ENCODE measurements around the gene SLC6A4. TPM values are rescaled to one million over a fixed set of nuclear protein-coding genes. Genes with fewer than 3 reads are reported as not detected.
A peak's percentile ranks its signal among the peaks of the same experiment; 100 is the strongest.

SLC6A4 gene
- total and polyA plus RNA-seq, 4 experiments from 2014 or later, result not detected

DNA sequence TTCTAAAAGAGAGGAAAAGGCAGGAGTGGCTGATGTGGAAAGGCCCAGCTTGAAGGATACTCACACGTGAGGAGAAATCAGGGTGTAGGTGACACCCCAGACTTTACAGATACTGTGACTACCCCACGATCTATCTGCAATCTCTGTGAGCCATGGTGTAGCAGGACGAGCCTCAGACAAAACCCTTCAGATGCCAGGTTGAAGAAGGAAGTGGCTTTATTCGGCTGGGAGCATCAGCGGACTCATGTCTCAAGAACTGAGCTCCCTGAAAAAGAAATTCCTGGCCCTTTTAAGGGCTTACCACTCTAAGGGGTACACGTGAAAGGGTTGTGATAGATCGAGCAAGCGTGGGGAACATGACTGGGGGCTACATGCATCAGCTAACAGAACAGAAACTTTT is 4.7 kb upstream of the SLC6A4 start:
- intact Hi-C loops (cut with micrococcal nuclease), result no loop called here
- Mint-ChIP-seq H3K27ac (peak overlapping the region in 1 of 7 donors; percentile 7), H3K36me3 (peaks cover 2 to 4% of the 10 kb centered on the region in 2 donors), H3K9me3 (peaks cover 0 to 4% (median 0%) of the 10 kb centered on the region in 8 donors), H3K4me3 (no peak overlapping the region), H3K4me1 (peaks cover 12 to 27% (median 18%) of the 10 kb centered on the region in 4 donors), H3K27me3 (peaks cover 21 to 25% of the 10 kb centered on the region in 2 donors)
- H3K4me1 ChIP-seq (ENCODE audit: insufficient read depth, low read length), result peaks cover 16% of the 10 kb centered on the region
- no peak overlapping the region for H3K4me3 ChIP-seq (ENCODE audit: low read length in 2 of 2)
- H3K9me3 ChIP-seq (ENCODE audit: control insufficient read depth in 1 of 2, low read length in 2 of 2), result no peaks in the 10 kb centered on the region
- CTCF ChIA-PET (ENCODE audit: partially characterized antibody), result no interaction called here
- POLR2A ChIA-PET (ENCODE audit: partially characterized antibody), result no interaction called here
- no peak overlapping the region for H3K27ac ChIP-seq (ENCODE audit: low read depth, low read length)
- no peaks in the 10 kb centered on the region for H3K36me3 ChIP-seq (ENCODE audit: insufficient read depth, low read length)
- H3K27me3 ChIP-seq (ENCODE audit: insufficient read depth, low read length), result peaks cover 12% of the 10 kb centered on the region
- DNase-seq, result no peak

DNA sequence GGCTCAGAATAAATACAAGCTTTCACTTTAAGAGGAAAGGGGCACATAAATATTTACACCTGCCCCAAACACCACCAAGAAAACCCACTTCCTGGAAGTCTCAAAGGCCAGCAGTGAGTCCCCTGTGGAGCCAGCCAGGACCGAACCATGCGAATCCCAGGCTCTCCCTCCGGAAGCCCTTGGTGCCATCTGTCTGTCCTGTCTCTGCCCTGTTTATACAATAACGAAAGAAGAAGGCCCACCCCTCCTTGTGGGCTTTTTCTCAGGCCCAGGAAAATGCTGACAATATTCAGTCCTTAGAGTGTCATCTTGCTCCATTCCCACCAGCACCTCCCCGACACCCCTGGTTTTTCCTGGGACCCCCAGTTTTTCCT is 3.6 kb upstream of the SLC6A4 start:
- Mint-ChIP-seq H3K4me1 (peaks cover 18 to 35% (median 24%) of the 10 kb centered on the region in 4 donors), H3K4me3 (peak overlapping the region in 1 of 8 donors; percentile 65), H3K27me3 (peaks cover 30 to 33% of the 10 kb centered on the region in 2 donors), H3K27ac (no peak overlapping the region), H3K36me3 (peaks cover 0 to 4% of the 10 kb centered on the region in 2 donors), H3K9me3 (peaks cover 0 to 4% (median 0%) of the 10 kb centered on the region in 8 donors)
- POLR2A ChIA-PET (ENCODE audit: partially characterized antibody), result no interaction called here
- H3K4me3 ChIP-seq (ENCODE audit: low read length in 2 of 2), result no peak overlapping the region
- CTCF ChIA-PET (ENCODE audit: partially characterized antibody), result no interaction called here
- peaks cover 20% of the 10 kb centered on the region for H3K4me1 ChIP-seq (ENCODE audit: insufficient read depth, low read length)
- intact Hi-C loops (cut with micrococcal nuclease), result no loop called here
- H3K36me3 ChIP-seq (ENCODE audit: insufficient read depth, low read length), result no peaks in the 10 kb centered on the region
- H3K9me3 ChIP-seq (ENCODE audit: control insufficient read depth in 1 of 2, low read length in 2 of 2), result no peaks in the 10 kb centered on the region
- no peak overlapping the region for H3K27ac ChIP-seq (ENCODE audit: low read depth, low read length)
- H3K27me3 ChIP-seq (ENCODE audit: insufficient read depth, low read length), result peaks cover 12% of the 10 kb centered on the region
- DNase-seq, result no peak

DNA sequence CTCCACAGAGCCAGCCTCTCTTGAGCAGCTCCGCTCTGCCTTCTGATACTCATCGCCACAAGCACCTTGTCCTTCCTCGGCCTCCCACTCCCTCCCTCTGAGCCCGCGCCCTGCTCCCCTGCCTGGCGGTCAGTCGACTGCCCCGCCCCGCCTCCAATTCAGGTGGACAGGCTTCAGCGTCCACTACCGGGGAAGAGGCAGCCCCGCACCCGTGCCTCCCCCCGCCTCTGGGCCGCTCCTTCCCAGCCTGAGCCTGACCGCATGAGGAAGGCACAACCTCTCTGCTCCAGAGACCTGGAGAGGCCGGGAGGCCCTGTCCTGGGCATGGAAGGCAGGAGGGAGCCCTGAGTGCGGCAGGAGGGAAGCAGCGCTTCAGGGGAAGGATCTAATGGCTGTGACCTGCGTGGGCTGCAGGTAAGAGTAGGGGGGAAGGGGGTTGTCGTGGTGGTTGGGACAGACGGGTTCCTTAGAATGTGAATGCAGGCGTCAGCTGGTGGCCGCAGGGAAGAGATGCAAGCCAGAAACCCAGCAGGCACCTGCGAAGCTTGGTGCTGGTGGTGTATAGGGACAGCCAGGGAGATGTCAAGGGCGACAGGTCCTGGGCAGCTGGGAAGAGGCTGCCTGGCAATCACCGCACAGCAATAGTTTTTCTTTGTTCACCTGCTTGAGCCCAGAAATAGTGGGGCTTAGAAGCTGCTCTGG is 3.0 kb upstream of the SLC6A4 start:
- H3K4me1 ChIP-seq (ENCODE audit: insufficient read depth, low read length), result peaks cover 20% of the 10 kb centered on the region
- no peak overlapping the region for H3K27ac ChIP-seq (ENCODE audit: low read depth, low read length)
- DNase-seq, result no peak
- no peaks in the 10 kb centered on the region for H3K9me3 ChIP-seq (ENCODE audit: control insufficient read depth in 1 of 2, low read length in 2 of 2)
- peaks cover 12% of the 10 kb centered on the region for H3K27me3 ChIP-seq (ENCODE audit: insufficient read depth, low read length)
- H3K27ac Mint-ChIP-seq, result no peak overlapping the region
- peaks cover 34 to 38% of the 10 kb centered on the region in 2 donors for H3K27me3 Mint-ChIP-seq
- ChIA-PET CTCF (ENCODE audit: partially characterized antibody) (interaction anchor here (1.5 kb wide), 1 partner anchor 98 kb away, joined by 3 read pairs; no protein-coding TSS in a partner anchor), POLR2A (ENCODE audit: partially characterized antibody) (no interaction called here)
- peaks cover 18 to 35% (median 24%) of the 10 kb centered on the region in 4 donors for H3K4me1 Mint-ChIP-seq
- peaks cover 0 to 4% (median 0%) of the 10 kb centered on the region in 8 donors for H3K9me3 Mint-ChIP-seq
- H3K4me3 ChIP-seq (ENCODE audit: low read length in 2 of 2), result no peak overlapping the region
- intact Hi-C loops (cut with micrococcal nuclease), result no loop called here
- H3K36me3 ChIP-seq (ENCODE audit: insufficient read depth, low read length), result no peaks in the 10 kb centered on the region
- peaks cover 0 to 1% of the 10 kb centered on the region in 2 donors for H3K36me3 Mint-ChIP-seq
- peak overlapping the region in 3 of 8 donors; percentile 17 to 65 (median 21) for H3K4me3 Mint-ChIP-seq

DNA sequence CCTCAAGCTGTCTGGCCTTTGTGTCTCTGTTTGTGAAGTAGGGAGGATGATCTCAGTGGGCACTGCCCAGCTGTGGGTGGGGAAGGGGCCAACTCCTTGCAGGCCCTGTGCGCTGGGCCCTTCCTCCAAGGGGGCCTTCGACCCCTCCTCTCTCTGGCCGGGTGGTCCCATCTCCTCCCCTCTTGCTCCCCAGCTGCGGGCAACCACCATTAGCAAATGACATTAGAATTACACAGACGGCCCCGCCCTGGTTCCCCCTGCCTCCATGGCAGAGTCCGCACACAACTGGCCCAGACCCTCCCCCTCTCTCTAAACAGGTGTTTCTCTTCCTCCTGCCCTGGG is 2.5 kb upstream of the SLC6A4 start:
- Mint-ChIP-seq H3K4me1 (peaks cover 18 to 35% (median 24%) of the 10 kb centered on the region in 4 donors), H3K27me3 (peaks cover 36 to 40% of the 10 kb centered on the region in 2 donors), H3K27ac (no peak overlapping the region), H3K9me3 (peaks cover 0 to 4% (median 0%) of the 10 kb centered on the region in 8 donors), H3K36me3 (no peaks in the 10 kb centered on the region), H3K4me3 (peak overlapping the region in 1 of 8 donors; percentile 30)
- intact Hi-C loops (cut with micrococcal nuclease), result no loop called here
- POLR2A ChIA-PET (ENCODE audit: partially characterized antibody), result no interaction called here
- Histone ChIP-seq H3K36me3 (ENCODE audit: insufficient read depth, low read length) (no peaks in the 10 kb centered on the region), H3K4me1 (ENCODE audit: insufficient read depth, low read length) (peaks cover 20% of the 10 kb centered on the region), H3K4me3 (ENCODE audit: low read length in 2 of 2) (no peak overlapping the region), H3K27ac (ENCODE audit: low read depth, low read length) (no peak overlapping the region), H3K27me3 (ENCODE audit: insufficient read depth, low read length) (peaks cover 12% of the 10 kb centered on the region), H3K9me3 (ENCODE audit: control insufficient read depth in 1 of 2, low read length in 2 of 2) (no peaks in the 10 kb centered on the region)
- DNase-seq, result no peak
- CTCF ChIA-PET (ENCODE audit: partially characterized antibody), result interaction anchor here (1.5 kb wide), 1 partner anchor 99 kb away, joined by 3 read pairs; no protein-coding TSS in a partner anchor

DNA sequence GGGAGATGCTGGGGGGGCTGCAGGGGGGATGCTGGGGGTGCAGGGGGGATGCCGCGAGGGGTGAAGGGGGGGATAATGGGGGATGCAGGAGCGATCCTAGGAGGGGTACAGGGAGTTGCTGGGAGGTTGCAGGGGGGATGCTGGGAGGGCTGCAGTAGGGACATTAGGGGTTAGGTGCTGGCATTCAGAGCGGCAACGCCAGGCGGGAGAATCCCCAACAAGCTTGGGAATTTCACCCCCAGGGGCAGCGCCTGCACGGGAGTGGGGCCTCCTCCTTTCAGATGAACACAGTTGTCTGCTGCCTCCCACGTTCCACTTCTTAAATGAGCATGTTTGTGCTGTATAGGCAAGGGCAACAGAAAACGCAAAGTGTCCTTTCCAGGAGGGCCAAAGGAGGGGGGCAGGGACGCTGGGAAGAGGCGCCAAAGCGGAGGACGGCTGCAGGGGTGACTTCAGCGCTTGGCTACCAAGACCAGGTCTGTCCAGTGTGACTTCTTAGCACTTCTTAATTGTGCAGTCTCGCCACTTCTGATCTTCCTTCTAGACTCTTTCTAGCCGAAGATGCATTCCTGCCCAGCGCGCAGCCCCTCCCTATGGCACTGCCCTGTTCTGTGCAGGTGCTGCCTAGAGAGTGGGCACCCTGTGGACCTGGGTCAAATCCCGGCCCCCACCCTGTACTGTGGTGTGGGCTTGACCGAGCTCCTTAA is 2.0 kb upstream of the SLC6A4 start:
- H3K4me3 ChIP-seq (ENCODE audit: low read length in 2 of 2), result no peak overlapping the region
- Mint-ChIP-seq H3K4me1 (peaks cover 18 to 35% (median 24%) of the 10 kb centered on the region in 4 donors), H3K9me3 (peaks cover 0 to 4% (median 0%) of the 10 kb centered on the region in 8 donors), H3K27me3 (peaks cover 41 to 44% of the 10 kb centered on the region in 2 donors), H3K36me3 (no peaks in the 10 kb centered on the region), H3K4me3 (peak overlapping the region in 4 of 8 donors; percentile 17 to 53 (median 39)), H3K27ac (no peak overlapping the region)
- no peak for DNase-seq
- peaks cover 12% of the 10 kb centered on the region for H3K27me3 ChIP-seq (ENCODE audit: insufficient read depth, low read length)
- intact Hi-C loops (cut with micrococcal nuclease), result no loop called here
- CTCF ChIA-PET (ENCODE audit: partially characterized antibody), result interaction anchor here (1.5 to 1.7 kb wide), 2 partner anchors 99 to 133 kb away, joined by 3 to 5 read pairs; no protein-coding TSS in a partner anchor
- H3K27ac ChIP-seq (ENCODE audit: low read depth, low read length), result no peak overlapping the region
- no peaks in the 10 kb centered on the region for H3K9me3 ChIP-seq (ENCODE audit: control insufficient read depth in 1 of 2, low read length in 2 of 2)
- no peaks in the 10 kb centered on the region for H3K36me3 ChIP-seq (ENCODE audit: insufficient read depth, low read length)
- peaks cover 20% of the 10 kb centered on the region for H3K4me1 ChIP-seq (ENCODE audit: insufficient read depth, low read length)
- POLR2A ChIA-PET (ENCODE audit: partially characterized antibody), result no interaction called here

DNA sequence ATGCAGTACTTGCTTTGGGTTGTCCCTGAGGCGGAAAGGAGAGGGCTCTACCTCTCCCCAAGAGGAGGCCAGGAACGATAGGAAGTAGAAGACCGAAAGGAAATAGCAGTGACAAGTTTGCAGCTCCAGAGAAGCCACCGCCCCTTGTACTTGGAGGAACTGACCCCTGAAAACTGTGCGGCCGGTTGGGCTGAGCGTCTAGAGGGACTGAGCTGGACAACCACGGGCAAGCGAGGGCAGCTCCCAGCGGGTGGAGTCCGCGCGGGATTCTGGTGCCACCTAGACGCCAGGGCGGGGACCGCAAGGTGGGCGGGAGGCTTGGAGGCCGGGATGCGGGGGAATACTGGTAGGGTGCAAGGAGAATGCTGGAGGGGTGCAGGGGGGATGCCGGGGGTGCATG is 1.3 kb upstream of the SLC6A4 start:
- H3K36me3 Mint-ChIP-seq, result no peaks in the 10 kb centered on the region
- peak overlapping the region in 5 of 8 donors; percentile 35 to 87 (median 69) for H3K4me3 Mint-ChIP-seq
- peaks cover 18 to 35% (median 24%) of the 10 kb centered on the region in 4 donors for H3K4me1 Mint-ChIP-seq
- no peak overlapping the region for H3K27ac ChIP-seq (ENCODE audit: low read depth, low read length)
- ChIA-PET CTCF (ENCODE audit: partially characterized antibody) (interaction anchor here (1.5 to 1.7 kb wide), 2 partner anchors 100 to 132 kb away, joined by 3 to 5 read pairs; no protein-coding TSS in a partner anchor), POLR2A (ENCODE audit: partially characterized antibody) (no interaction called here)
- no peak overlapping the region for H3K27ac Mint-ChIP-seq
- intact Hi-C loops (cut with micrococcal nuclease), result no loop called here
- H3K9me3 Mint-ChIP-seq, result peaks cover 0 to 4% (median 0%) of the 10 kb centered on the region in 8 donors
- no peak for DNase-seq
- no peaks in the 10 kb centered on the region for H3K9me3 ChIP-seq (ENCODE audit: control insufficient read depth in 1 of 2, low read length in 2 of 2)
- peaks cover 14% of the 10 kb centered on the region for H3K27me3 ChIP-seq (ENCODE audit: insufficient read depth, low read length)
- peaks cover 46 to 48% of the 10 kb centered on the region in 2 donors for H3K27me3 Mint-ChIP-seq
- peaks cover 20% of the 10 kb centered on the region for H3K4me1 ChIP-seq (ENCODE audit: insufficient read depth, low read length)
- H3K4me3 ChIP-seq (ENCODE audit: low read length in 2 of 2), result no peak overlapping the region
- H3K36me3 ChIP-seq (ENCODE audit: insufficient read depth, low read length), result no peaks in the 10 kb centered on the region

DNA sequence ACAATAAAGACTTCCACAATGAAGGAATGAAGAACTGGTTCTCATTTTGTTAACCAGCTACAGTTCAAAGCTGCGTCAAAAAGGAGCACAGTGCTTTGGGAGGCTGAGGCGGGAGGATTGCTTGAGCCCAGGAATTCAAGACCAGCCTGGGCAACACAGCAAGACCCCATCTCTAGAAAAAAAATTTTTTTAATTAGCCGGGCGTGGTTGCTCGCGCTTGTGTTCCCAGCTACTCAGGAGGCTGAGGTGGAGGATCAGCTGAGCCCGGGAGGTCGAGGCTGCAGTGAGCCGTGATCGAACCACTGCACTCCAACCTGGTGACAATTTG is 764 bp upstream of the SLC6A4 start:
- ChIA-PET POLR2A (ENCODE audit: partially characterized antibody) (no interaction called here), CTCF (ENCODE audit: partially characterized antibody) (interaction anchor here (1.7 kb wide), 1 partner anchor 132 kb away, joined by 5 read pairs; no protein-coding TSS in a partner anchor)
- H3K36me3 Mint-ChIP-seq, result no peaks in the 10 kb centered on the region
- peak overlapping the region; percentile 50 to 87 (median 72) for H3K4me3 Mint-ChIP-seq
- intact Hi-C loops (cut with micrococcal nuclease), result no loop called here
- peaks cover 20% of the 10 kb centered on the region for H3K4me1 ChIP-seq (ENCODE audit: insufficient read depth, low read length)
- H3K4me1 Mint-ChIP-seq, result peaks cover 18 to 35% (median 24%) of the 10 kb centered on the region in 4 donors
- H3K27me3 Mint-ChIP-seq, result peaks cover 46 to 48% of the 10 kb centered on the region in 2 donors
- no peak overlapping the region for H3K27ac Mint-ChIP-seq
- H3K9me3 Mint-ChIP-seq, result peaks cover 0 to 4% (median 0%) of the 10 kb centered on the region in 8 donors
- no peaks in the 10 kb centered on the region for H3K9me3 ChIP-seq (ENCODE audit: control insufficient read depth in 1 of 2, low read length in 2 of 2)
- no peak overlapping the region for H3K4me3 ChIP-seq (ENCODE audit: low read length in 2 of 2)
- no peaks in the 10 kb centered on the region for H3K36me3 ChIP-seq (ENCODE audit: insufficient read depth, low read length)
- no peak overlapping the region for H3K27ac ChIP-seq (ENCODE audit: low read depth, low read length)
- no peak for DNase-seq
- peaks cover 16% of the 10 kb centered on the region for H3K27me3 ChIP-seq (ENCODE audit: insufficient read depth, low read length)

Measured in CD4-positive, alpha-beta memory T cell (primary cell).